ENCODE measurements around the gene PPM1H. TPM values are rescaled to one million over a fixed set of nuclear protein-coding genes. Genes with fewer than 3 reads are reported as not detected.
"Not testable (repeated sequence)": the region's sequence is repeated elsewhere in the genome, so short reads cannot be mapped to it uniquely, and the experiment has no call there.

Gene PPM1H
- total RNA-seq, 1 experiment from 2014 or later, result 65.7 TPM

DNA sequence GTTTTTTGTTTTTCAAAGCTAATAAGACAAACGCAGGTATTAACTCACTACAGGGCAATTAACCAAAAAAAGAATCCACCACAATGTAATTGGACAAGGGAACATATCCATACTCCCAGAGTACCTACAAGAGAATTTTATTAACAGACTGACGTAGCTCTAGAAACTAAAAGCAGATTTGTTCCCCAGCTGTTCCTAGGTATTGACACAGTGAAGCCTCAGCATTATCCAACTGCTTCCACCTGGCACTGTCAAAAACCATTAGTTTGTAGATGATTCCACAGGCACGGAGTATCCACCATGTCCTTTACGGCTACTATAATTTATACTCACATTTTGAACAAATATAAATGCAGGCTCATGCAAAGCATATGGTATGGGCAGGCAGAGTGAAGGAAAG lies 22.3 kb downstream of the PPM1H start:
- DNase-seq (ENCODE audit: low spot score), result peak; percentile 81
- in situ Hi-C loops (cut with HindIII; ENCODE audit: low sequenced_read_pairs), result no loop called here

DNA sequence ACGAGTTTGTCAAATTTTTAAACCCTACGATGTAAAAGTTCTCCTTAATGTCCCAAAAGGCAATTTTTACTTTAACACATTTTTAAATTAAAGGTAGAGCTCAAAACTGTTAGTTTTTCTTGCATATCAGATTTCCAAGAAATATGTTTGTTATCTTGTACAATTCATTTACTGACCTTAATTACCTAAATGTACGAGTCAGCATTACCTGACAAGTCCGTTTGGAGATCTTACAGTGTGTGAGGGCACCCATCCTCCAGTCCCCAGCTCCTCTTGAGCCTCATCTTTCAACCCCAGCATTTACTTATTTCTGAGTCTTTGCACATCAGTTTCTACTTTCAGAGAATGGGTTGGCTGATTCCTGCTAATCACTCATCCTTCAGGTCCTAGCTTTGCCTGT lies 23.7 kb downstream of the PPM1H start:
- DNase-seq (ENCODE audit: low spot score), result no peak
- in situ Hi-C loops (cut with HindIII; ENCODE audit: low sequenced_read_pairs), result no loop called here

DNA sequence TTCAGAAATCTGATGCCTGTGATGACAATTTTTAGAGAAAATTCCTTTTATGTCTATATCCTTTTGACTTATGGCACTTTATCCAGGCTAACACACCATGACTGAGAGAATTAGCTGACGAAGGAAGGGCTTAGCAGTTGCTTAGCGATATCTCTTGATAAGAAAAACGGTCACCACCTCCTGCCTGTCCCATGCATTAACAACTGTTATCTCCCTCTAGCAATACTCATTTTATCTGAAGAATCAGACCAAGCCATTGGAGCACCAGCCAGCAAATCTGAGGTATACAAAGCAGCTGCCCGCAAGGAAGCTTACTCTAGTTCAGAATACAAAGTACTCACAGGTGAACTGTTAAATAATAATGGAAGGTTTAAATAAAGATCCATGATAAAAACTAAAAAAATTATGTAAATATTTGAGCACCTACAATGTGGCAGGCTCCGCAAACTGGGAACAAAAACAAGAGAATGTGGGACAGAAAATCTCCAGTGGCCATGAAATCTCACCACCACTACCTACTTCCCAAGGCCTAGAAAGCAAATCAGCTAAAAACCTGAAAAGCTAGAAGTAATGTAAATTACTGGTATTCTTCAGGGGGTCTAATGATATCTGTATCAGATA lies 24.3 kb downstream of the PPM1H start:
- DNase-seq (ENCODE audit: low spot score), result no peak
- in situ Hi-C loops (cut with HindIII; ENCODE audit: low sequenced_read_pairs), result no loop called here

DNA sequence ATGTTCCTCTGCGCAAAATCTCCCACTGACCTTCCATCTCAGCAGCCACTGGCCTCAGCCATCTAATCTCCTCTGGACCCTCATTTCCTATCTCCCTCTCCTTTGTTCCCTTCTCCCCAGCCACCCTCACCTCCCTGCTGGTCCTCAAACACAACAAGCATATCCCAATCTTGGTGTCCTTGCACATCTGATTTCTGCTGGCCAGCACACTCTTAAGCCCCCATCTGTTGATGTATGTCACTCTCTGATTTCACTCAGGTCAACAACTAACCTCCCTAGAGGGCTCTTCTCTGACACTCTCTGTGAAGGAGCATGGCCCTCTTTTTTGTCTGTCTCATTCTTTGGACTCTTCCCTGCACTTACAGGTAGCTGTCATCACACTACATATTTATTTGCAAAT lies 25.6 kb downstream of the PPM1H start:
- in situ Hi-C loops (cut with HindIII; ENCODE audit: low sequenced_read_pairs), result no loop called here
- no peak for DNase-seq (ENCODE audit: low spot score)

DNA sequence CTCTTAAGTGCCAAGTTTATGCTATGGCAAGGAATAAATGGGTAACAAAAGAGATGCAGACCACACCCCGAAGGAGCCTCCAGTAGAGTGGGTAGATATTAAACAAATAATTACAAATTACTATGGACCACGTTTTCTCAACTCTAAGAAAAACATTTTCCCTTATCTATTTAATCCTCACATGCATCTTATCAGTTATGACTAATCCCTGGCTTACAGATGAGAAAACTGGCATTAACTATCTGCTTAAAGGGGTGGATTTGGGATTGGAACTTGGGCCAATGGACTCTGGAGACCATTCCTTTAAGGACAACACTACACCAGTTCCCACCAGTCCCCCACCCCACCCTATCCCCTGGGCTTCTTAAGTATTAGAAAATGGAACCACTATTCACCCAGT lies 26.3 kb downstream of the PPM1H start:
- in situ Hi-C loops (cut with HindIII; ENCODE audit: low sequenced_read_pairs), result no loop called here
- DNase-seq (ENCODE audit: low spot score), result no peak

DNA sequence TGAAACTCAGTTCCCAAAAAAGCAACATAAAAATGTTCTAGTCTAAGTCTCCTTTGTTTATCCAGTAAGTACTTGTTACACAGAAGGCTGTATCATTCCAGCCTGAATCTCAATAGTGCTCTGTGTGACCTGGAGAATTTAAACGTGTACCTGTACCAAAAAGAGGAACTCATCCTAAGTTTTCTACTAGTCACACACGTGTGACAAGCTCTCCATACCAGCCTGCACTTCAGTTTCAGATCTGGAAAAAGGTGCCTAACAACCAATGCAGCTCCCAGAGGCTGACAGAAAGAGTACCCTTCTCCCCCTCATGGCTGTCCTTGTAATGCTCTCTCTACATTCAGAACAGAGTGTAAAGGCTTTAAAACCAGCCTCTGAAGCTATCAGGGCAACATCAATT lies 27.4 kb downstream of the PPM1H start:
- DNase-seq (ENCODE audit: low spot score), result no peak
- in situ Hi-C loops (cut with HindIII; ENCODE audit: low sequenced_read_pairs), result no loop called here

DNA sequence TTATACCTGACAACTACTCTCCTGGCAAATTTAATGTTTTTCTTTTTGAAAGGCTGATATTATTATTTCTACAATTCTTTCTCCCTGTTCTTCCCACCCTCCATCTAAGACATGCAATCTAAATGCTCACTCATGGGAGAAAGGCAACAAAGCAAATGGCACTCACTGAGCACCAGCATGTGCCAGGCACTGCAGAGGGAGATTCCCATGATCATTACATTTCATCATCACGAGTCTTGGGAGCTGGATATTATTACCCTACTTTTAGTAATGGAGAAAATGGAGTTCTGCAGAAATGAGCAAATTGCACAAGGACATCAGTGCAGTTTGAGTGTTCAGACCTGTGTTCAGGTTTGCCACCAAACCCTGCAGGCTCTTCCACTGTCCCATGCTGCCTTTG lies 27.9 kb downstream of the PPM1H start:
- no peak for DNase-seq (ENCODE audit: low spot score)
- in situ Hi-C loops (cut with HindIII; ENCODE audit: low sequenced_read_pairs), result no loop called here

DNA sequence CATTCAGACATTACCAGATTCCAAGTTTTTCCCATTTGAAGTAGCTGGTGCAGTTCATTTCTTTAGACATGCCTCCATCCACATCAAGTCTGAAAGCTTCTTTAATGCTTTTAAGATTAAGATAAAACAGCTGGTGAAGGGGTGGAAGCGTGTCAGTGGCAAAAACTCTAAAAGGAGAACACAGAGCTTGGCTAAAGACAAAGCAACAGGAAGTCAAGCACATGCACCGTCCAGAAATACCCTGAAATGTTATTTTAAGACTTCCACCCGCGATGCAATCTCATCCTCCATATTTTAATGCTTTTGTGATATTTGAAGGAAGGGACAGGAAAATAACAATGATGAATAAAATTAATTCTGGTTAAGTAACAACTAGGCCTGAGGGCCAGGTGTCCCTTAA lies 31.8 kb downstream of the PPM1H start:
- no peak for DNase-seq (ENCODE audit: low spot score)
- in situ Hi-C loops (cut with HindIII; ENCODE audit: low sequenced_read_pairs), result no loop called here

DNA sequence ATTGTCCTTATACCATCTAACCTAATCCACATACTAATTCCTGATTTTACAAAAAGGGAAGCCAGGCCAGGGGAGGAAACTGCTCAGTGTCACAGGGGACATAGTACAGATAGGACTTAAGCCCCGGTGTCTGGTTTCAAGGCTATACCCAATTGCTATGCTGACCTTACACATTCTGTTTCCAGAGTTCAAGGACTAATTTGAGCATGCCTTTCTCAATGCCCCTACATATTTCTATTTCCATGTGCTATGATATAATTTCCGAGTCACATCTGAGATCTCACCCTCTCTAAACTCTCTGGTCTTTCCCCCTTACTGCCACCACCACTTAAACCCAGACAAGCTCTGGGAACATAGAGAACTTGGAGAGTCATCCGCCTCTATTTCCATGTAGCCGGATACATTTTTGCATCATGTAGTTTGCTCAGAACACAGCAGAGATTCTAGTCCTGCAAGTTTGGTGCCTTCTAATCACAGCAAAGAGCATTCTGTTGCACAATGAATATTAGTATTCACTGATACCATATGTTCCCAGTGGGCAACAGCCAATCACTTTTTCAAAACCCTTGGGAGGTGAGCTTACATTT lies 34.2 kb downstream of the PPM1H start:
- DNase-seq (ENCODE audit: low spot score), result no peak
- in situ Hi-C loops (cut with HindIII; ENCODE audit: low sequenced_read_pairs), result no loop called here

DNA sequence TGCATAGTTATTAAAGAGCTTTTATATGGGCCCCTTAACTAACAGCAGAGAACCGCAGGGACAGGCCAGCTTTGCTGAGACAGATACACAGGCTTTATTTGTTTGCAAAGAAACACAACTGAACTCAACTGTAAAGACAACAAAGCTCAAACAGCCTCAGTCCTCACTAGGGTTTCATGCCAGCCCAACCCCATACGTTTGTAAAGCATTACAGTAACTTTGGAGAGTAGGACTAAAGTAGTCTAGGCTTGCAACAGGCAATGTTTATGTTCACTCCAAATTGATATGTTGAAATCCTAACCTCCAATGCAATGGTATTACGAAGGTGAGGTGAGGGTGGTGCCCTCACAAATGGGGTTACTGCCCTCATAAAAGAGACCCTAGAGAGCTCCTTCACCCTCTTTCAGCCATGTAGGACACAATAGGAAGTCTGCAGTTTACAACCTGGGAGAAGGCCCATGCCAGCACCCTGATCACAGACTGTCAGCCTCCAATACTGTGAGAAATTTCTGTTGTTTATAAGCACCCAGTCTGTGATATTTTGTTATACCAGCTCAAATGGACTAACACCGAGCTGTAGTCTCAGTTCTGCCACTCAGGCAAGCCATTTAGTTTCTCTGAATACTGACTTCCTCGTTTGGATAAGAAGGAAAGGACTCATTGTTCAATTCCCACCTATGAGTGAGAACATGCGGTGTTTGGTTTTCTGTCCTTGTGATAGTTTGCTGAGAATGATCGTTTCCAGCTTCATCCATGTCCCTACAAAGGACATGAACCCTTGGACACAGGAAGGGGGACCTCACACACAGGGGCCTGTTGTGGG lies 35.2 kb downstream of the PPM1H start:
- in situ Hi-C loops (cut with HindIII; ENCODE audit: low sequenced_read_pairs), result no loop called here
- no peak for DNase-seq (ENCODE audit: low spot score)

DNA sequence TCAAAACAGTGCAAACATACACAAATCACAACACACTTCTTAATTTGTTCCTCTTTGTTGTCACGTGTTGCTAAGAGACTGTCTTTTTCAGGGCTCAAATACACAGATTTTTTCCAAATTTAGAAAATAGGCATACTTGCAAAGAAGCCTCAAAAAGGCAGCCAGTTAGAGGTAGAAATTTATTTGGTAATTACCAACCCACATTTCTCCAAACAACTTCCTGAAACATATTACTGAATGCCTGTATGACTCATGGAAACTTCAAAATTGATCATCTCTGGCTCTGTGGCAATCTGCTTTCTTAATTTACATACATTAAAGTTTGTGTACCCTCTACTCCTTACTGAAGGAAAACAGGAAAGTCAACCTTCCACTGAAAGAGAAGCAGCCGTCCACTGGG lies 36.4 kb downstream of the PPM1H start:
- no peak for DNase-seq (ENCODE audit: low spot score)
- in situ Hi-C loops (cut with HindIII; ENCODE audit: low sequenced_read_pairs), result no loop called here

DNA sequence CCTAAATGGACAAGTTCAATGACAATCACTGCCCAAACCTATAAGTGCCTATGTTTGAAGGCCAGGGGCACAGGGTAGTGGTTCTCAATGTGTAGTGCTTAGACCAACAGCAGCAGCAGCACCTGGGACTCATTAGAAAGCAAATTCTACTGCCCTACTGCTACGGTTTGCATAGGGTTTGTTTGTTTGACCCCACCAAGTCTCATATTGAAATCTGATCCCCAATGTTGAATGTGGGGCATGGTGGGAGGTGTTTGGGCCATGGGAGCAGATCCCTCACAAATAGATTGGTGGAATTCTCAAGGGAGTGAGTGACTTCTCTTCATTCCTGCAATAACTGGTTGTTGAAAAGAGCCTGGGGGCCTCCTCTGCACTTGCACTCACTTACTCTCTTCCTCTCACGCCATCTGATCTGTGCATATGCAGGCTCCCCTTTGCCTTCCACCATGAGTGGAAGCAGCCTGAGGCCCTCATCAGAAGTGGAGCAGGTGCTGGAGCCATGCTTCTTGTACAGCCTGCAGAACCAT lies 39.5 kb downstream of the PPM1H start:
- no peak for DNase-seq (ENCODE audit: low spot score)
- in situ Hi-C loops (cut with HindIII; ENCODE audit: low sequenced_read_pairs), result no loop called here

DNA sequence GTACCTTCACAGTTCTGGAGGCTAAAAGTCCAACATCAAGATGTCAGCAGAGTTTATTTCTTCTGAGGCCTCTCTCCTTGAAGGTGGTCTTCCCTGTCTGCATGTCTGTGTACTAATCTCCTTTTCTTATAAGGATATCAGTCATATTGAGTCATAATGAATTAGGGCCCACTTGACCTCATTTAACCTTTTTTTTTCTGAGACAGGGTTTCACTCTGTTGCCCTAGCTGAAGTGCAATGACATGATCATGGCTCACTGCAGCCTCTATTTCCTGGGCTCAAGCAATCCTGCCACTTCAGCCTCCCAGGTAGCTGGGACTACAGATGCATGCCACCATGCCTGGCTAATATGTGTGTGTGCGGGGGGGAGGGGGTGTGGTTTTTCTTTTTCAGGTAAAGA lies 41.7 kb downstream of the PPM1H start:
- in situ Hi-C loops (cut with HindIII; ENCODE audit: low sequenced_read_pairs), result no loop called here
- no peak for DNase-seq (ENCODE audit: low spot score)

DNA sequence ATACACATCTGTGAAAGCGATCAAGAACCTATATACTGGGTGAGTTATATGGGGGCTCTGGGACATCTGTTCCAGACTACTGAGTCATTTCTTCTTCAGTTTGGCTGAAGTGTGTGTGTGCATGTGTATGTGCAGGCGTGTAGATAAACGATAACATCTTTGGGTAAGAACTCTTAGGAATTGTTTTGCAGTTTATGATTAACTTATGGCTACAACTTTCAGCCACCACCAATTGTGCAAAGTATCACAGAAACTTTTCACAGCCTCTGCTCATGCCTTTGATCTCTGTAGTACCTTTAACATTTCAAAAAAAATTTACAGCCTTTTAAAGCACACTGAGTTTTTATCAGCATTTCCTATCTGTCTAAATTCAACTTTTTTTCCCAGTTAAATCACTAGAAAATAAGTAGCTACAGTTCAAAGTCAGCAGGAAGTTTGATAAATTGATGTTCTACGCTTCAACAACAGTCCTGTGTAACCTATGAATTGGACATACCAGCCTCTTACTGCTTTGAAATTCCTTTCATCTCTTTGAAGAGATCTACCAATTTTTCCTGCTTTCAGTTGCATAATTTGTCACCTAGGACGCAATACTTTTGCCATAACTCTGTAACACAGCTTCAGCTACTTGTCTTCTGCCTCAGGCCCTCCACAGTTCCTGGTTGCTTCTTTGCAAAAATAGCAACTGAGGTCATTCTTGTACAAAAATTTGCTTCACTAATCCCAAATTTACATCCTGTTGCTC lies 43.0 kb downstream of the PPM1H start:
- in situ Hi-C loops (cut with HindIII; ENCODE audit: low sequenced_read_pairs), result no loop called here

DNA sequence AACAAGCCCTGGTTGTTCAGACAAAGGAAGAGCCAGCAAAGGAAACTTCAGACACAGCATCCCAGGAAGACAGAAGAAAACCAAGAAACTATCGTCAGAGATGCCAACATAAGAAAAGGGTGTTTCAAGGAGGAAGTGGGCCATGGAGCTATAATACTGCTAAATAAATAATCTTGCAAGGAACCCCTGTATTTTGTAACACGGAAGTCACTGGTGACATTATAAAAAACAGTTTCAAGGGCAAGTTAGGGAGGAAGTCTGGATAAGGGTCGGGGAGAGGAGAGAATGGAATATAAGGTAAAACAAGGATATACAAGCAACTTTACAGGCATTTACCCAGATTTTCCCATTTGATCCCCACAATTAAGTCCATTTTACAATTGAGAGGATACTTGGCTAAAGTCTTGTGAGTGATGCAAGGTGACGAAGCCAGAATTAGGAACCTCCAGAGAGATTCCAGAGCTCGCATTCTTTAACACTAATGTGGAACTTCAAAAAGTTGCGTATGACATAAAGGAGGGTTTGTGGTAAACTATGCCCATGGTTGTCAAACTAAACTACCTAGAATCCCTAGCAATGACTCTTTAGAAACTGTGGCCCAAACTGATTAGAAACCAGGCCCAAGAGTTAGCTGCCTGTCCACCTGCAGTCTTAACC lies 46.4 kb downstream of the PPM1H start:
- in situ Hi-C loops (cut with HindIII; ENCODE audit: low sequenced_read_pairs), result no loop called here

More for the DNA sequence above, 43.0 kb downstream of the PPM1H start:
- no peak for DNase-seq (ENCODE audit: low spot score)

DNA sequence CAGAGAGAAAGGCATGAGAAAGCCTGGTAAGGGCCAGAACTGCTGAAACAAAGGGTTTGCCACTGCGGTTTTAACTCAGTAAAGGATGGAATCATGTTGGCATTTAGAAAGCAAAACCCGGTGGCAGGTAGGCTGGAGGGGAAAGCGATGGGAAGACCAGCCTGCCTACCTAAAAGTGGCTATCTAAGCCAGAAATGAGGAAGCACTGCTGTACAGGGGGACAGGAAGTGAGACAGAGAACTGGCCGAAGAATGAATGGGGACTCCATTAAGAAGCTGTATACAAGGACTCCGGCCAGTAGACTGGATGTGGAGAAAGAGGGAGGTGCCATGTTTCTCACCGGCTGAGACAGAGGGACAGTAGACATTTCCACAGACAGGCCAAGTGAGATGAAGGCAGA lies 48.2 kb downstream of the PPM1H start:
- no peak for DNase-seq (ENCODE audit: low spot score)
- in situ Hi-C loops (cut with HindIII; ENCODE audit: low sequenced_read_pairs), result no loop called here

More for the DNA sequence above, 46.4 kb downstream of the PPM1H start:
- DNase-seq (ENCODE audit: low spot score), result no peak

DNA sequence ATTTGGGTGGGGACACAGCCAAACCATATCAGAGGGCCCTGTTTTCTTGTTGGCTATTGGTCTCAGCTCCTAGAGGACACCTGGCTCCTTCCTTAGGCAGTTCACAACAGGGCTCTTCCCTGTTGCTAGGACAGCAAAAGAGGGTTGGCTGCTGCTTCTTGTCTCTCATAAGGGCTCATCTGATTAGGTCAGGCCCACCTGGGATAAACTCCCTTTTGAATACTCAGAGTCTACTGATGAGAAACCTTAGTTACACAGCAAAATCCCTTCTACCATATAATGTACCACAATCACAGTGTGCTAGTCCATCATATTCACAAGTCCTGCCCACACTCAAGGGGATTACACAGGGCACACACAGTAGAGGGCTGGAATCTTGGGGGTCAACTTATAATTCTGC lies 49.7 kb downstream of the PPM1H start:
- DNase-seq (ENCODE audit: low spot score), result no peak
- in situ Hi-C loops (cut with HindIII; ENCODE audit: low sequenced_read_pairs), result no loop called here

DNA sequence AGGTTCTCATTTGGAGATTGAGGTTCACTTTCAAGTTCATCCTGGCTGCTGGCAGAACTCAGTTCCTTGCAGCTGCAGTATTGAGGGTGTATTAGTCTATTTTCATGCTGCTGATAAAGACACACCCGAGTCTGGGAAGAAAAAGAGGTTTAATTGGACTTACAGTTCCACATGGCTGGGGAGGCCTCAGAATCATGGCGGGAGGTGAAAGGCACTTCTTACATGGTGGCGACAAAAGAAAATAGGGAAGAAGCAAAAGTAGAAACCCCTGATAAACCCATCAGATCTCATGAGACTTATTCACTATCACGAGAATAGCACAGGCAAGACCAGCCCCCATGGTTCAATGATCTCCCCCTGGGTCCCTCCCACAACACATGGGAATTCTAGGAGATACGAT lies 50.1 kb downstream of the PPM1H start:
- in situ Hi-C loops (cut with HindIII; ENCODE audit: low sequenced_read_pairs); DNase-seq (ENCODE audit: low spot score): not testable (repeated sequence)

DNA sequence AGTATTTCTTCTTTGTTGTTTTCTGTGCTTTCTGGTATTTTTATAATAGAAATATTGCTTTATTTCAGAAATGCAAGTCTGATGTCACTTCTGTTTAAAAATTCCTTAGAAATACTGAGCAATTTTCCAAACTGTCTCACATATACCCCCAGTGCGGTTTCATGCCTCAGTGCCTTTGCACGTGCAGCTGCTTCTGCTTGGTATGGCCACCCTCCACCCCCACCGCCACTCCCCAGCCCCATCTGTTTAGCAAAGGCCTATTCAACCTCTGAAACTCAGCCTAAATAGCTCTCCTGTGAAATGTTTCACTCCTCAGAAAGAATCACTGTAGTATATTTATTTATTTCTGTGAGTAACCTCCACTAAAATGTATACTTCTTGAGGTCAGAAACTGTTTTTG lies 52.3 kb downstream of the PPM1H start:
- no peak for DNase-seq (ENCODE audit: low spot score)
- in situ Hi-C loops (cut with HindIII; ENCODE audit: low sequenced_read_pairs), result no loop called here

All from G401 (cell line).